ENCODE results near the gene TUBA1A. TPM values are rescaled to one million over a fixed set of nuclear protein-coding genes. Genes with fewer than 3 reads are reported as not detected.

TUBA1A gene
- 1,622 and 1,849 TPM in 2 replicates for total RNA-seq

DNA sequence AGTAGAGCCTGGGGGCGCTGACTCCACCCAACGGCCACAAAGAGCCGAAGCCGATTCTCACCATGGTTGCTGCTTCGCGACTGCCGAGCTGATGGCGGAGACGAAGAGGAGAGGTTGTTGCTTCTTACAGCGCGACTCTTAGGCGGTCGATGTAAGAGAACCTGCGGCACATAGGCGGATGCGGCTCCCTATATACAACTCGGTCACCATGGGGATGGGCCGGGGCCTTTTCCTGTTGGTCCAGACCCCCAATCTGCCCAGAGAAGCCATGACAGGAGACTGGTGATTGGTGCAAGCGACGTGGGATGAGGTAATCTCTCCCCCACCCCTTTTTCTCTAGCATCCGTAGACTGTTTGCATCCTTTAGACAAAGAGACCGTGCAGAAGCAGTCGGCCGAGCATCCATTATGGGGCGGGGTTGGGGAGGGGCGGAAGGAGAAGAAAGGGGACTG is at the start of gene TUBA1A:
Gene TUBA1A (minus strand): TSS at position 165 of the 452 bp plus-strand sequence. CDS start 101 bp downstream, at position 64.

Other genes with a start within 250 kb of the TUBA1A start
- 88.1 and 98.3 TPM in 2 replicates for gene ARF3, start 231.6 kb downstream of the TUBA1A start, total RNA-seq
- not detected in 2 replicates for gene WNT10B, start 217.3 kb downstream of the TUBA1A start, total RNA-seq
- gene WNT1, start 210.8 kb downstream of the TUBA1A start, total RNA-seq: not detected in 2 replicates
- gene DDN, start 189.7 kb downstream of the TUBA1A start, total RNA-seq: not detected in 2 replicates
- gene PRKAG1, start 170.3 kb downstream of the TUBA1A start, total RNA-seq: 114 TPM in 2 replicates
- gene KMT2D, start 128.3 kb downstream of the TUBA1A start, total RNA-seq: 15.9 and 23.6 TPM in 2 replicates
- 0.58 and 3.4 TPM in 2 replicates for gene RHEBL1, start 119.1 kb downstream of the TUBA1A start, total RNA-seq
- not detected in 2 replicates for gene DHH, start 94.3 kb downstream of the TUBA1A start, total RNA-seq
- 60.3 and 97.7 TPM in 2 replicates for gene LMBR1L, start 78.2 kb downstream of the TUBA1A start, total RNA-seq
- 4,951 and 5,972 TPM in 2 replicates for gene TUBA1B, start 57.7 kb downstream of the TUBA1A start, total RNA-seq
- 1,437 and 1,599 TPM in 2 replicates for gene TUBA1C, start 76.0 kb upstream of the TUBA1A start, total RNA-seq
- gene PRPH, start 106.1 kb upstream of the TUBA1A start, total RNA-seq: not detected in 2 replicates
- gene TROAP, start 134.2 kb upstream of the TUBA1A start, total RNA-seq: 24.2 and 25.2 TPM in 2 replicates
- 0.58 and 0.89 TPM in 2 replicates for gene C1QL4, start 148.1 kb upstream of the TUBA1A start, total RNA-seq
- 11.9 and 12.7 TPM in 2 replicates for gene DNAJC22, start 157.8 kb upstream of the TUBA1A start, total RNA-seq
- 36.6 and 39.5 TPM in 2 replicates for gene SPATS2, start 178.4 kb upstream of the TUBA1A start, total RNA-seq

All from myometrial cell (primary cell).